ENCODE measurements around the gene COL9A2. TPM values are rescaled to one million over a fixed set of nuclear protein-coding genes. Genes with fewer than 3 reads are reported as not detected.

Gene COL9A2
- total and polyA plus RNA-seq, 2 donors (not counting 3 experiments of a cell fraction or from before 2014, with no cell fraction given): 0.64 to 0.69 TPM

DNA sequence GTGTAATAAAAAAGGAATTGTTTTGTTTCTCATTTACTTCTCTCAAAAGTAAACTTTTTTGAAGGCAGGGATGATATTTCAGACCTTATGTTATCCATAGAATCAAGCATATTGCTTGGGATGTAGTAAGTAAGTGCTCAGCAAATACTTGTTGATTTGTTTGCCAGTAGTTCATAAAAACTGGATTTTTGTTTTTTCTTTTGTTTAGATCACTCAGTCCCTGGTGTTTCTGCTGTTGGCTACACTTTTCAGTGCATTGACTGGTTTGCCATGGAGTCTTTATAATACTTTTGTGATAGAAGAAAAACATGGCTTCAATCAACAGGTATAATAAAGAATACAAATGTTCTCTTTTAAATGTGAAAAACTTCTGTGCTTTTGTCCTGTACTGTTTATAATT is 48.9 kb downstream of the COL9A2 start:
- ChIA-PET CTCF (interaction anchor here (0.6 to 1.3 kb wide), 2 partner anchors 115 to 204 kb away, joined by 3 to 4 read pairs; no protein-coding TSS in a partner anchor), POLR2A (no interaction called here)
- no peak overlapping the region for H3K4me2 ChIP-seq (ENCODE audit: insufficient read depth, low read length)
- H4K20me1 ChIP-seq (replicated peaks; ENCODE audit: control insufficient read depth, extremely low read depth, insufficient read depth, low read length): no peaks in the 10 kb centered on the region
- H3K36me3 ChIP-seq (ENCODE audit: control insufficient read depth in 2 of 2, extremely low read depth in 1 of 2, insufficient read depth in 2 of 2, low read length in 2 of 2): peaks cover 16 to 20% of the 10 kb centered on the region in 2 experiments
- H3K27me3 ChIP-seq (ENCODE audit: control insufficient read depth in 2 of 2, insufficient read depth in 2 of 2, low read length in 2 of 2): no peaks in the 10 kb centered on the region
- H3K9me1 ChIP-seq (replicated peaks; ENCODE audit: control insufficient read depth, extremely low read depth, insufficient read depth, low read length): no peaks in the 10 kb centered on the region
- no peak for FAIRE-seq
- no peak for DNase-seq (ENCODE audit: low read depth, low spot score)
- H3K9ac ChIP-seq (replicated peaks; ENCODE audit: extremely low read depth, insufficient read depth, low read length): no peak overlapping the region
- BruUV-seq (replicated peaks): no TSS peak
- H3K27ac ChIP-seq (ENCODE audit: insufficient read depth, low read depth, low read length): no peak overlapping the region
- no peaks in the 10 kb centered on the region for H3K4me1 ChIP-seq (ENCODE audit: control insufficient read depth, extremely low read depth, insufficient read depth, low read length)
- no peak overlapping the region for H2AFZ ChIP-seq (ENCODE audit: low read depth, low read length)
- no peaks in the 10 kb centered on the region for H3K9me3 ChIP-seq (replicated peaks; ENCODE audit: control insufficient read depth, insufficient read depth, low read length)
- intact Hi-C loops (cut with micrococcal nuclease): no loop called here
- no peak overlapping the region for H3K4me3 ChIP-seq (replicated peaks in 1 of 3; ENCODE audit: insufficient read depth in 1 of 3, low read depth in 1 of 3, low read length in 3 of 3)
- TF ChIP-seq POLR2AphosphoS5 (IDR thresholded peaks at IDR 0.05; ENCODE audit: insufficient read depth, low read depth, low read length) (no peak), JUN (IDR thresholded peaks at IDR 0.05; ENCODE audit: borderline replicate concordance, insufficient read depth, insufficient read length, low read depth) (no peak), MYC (IDR thresholded peaks at IDR 0.05; ENCODE audit: low read depth, low read length) (no peak), GATA2 (IDR thresholded peaks at IDR 0.05; ENCODE audit: insufficient read depth, insufficient read length, low read depth, low read length) (no peak), EZH2 (IDR thresholded peaks at IDR 0.05; ENCODE audit: borderline replicate concordance, low read depth, low read length, severe bottlenecking) (no peak), POLR2A (IDR thresholded peaks at IDR 0.05; ENCODE audit: low read depth, low read length) (no peak), FOS (IDR thresholded peaks at IDR 0.05; ENCODE audit: borderline replicate concordance, insufficient read depth, low read length) (no peak)
- TF ChIP-seq, protein P1, sequence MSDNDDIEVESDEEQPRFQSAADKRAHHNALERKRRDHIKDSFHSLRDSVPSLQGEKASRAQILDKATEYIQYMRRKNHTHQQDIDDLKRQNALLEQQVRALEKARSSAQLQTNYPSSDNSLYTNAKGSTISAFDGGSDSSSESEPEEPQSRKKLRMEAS (IDR thresholded peaks at IDR 0.05; ENCODE audit: insufficient read depth, insufficient read length): no peak
- TF ChIP-seq, protein P2, sequence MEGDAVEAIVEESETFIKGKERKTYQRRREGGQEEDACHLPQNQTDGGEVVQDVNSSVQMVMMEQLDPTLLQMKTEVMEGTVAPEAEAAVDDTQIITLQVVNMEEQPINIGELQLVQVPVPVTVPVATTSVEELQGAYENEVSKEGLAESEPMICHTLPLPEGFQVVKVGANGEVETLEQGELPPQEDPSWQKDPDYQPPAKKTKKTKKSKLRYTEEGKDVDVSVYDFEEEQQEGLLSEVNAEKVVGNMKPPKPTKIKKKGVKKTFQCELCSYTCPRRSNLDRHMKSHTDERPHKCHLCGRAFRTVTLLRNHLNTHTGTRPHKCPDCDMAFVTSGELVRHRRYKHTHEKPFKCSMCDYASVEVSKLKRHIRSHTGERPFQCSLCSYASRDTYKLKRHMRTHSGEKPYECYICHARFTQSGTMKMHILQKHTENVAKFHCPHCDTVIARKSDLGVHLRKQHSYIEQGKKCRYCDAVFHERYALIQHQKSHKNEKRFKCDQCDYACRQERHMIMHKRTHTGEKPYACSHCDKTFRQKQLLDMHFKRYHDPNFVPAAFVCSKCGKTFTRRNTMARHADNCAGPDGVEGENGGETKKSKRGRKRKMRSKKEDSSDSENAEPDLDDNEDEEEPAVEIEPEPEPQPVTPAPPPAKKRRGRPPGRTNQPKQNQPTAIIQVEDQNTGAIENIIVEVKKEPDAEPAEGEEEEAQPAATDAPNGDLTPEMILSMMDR (IDR thresholded peaks at IDR 0.05; ENCODE audit: extremely low read depth in 1 of 2, insufficient read depth in 1 of 2, low read depth in 1 of 2, low read length in 2 of 2): no peak
- dilution Hi-C loops (cut with MboI; ENCODE audit: extremely low pct_ligation_motif_present, low sequenced_read_pairs): no loop called here
- peaks cover 9% of the 10 kb centered on the region for H3K79me2 ChIP-seq (ENCODE audit: control insufficient read depth, insufficient read depth, low read length)
